HUES6 (cell line): Measurements from ENCODE around the gene TUBGCP6.
A peak's percentile ranks its signal among the peaks of the same experiment; 100 is the strongest.

Source experiments
- H3K27ac ChIP-seq: 2 replicates; pipeline ENCODE4 v1.7.0; 2013; ENCODE audit warnings: low read depth, mild to moderate bottlenecking, low read length, inconsistent platforms
- H3K27me3 ChIP-seq: 2 replicates; pipeline ENCODE4 v1.6.1; 2013; ENCODE audit warnings: low read length; ENCODE audit not compliant: control insufficient read depth, insufficient read depth
- H3K36me3 ChIP-seq: 2 replicates; pipeline ENCODE4 v1.6.1; 2013; ENCODE audit warnings: low read length; ENCODE audit not compliant: control insufficient read depth, insufficient read depth
- H3K4me1 ChIP-seq: 2 replicates; pipeline ENCODE4 v1.6.1; 2013; ENCODE audit warnings: low read length; ENCODE audit not compliant: control insufficient read depth, insufficient read depth
- H3K4me3 ChIP-seq: 2 replicates; pipeline ENCODE4 v1.5.1; 2013; ENCODE audit warnings: low read depth, low read length
- H3K9ac ChIP-seq: one replicate; pipeline ENCODE4 v1.6.1; 2013; ENCODE audit warnings: mild to moderate bottlenecking, low read length
- H3K9me3 ChIP-seq: 2 replicates; pipeline ENCODE4 v1.6.1; 2013; ENCODE audit warnings: low read depth, low read length; ENCODE audit not compliant: control insufficient read depth, insufficient read depth

TUBGCP6 gene, protein sequence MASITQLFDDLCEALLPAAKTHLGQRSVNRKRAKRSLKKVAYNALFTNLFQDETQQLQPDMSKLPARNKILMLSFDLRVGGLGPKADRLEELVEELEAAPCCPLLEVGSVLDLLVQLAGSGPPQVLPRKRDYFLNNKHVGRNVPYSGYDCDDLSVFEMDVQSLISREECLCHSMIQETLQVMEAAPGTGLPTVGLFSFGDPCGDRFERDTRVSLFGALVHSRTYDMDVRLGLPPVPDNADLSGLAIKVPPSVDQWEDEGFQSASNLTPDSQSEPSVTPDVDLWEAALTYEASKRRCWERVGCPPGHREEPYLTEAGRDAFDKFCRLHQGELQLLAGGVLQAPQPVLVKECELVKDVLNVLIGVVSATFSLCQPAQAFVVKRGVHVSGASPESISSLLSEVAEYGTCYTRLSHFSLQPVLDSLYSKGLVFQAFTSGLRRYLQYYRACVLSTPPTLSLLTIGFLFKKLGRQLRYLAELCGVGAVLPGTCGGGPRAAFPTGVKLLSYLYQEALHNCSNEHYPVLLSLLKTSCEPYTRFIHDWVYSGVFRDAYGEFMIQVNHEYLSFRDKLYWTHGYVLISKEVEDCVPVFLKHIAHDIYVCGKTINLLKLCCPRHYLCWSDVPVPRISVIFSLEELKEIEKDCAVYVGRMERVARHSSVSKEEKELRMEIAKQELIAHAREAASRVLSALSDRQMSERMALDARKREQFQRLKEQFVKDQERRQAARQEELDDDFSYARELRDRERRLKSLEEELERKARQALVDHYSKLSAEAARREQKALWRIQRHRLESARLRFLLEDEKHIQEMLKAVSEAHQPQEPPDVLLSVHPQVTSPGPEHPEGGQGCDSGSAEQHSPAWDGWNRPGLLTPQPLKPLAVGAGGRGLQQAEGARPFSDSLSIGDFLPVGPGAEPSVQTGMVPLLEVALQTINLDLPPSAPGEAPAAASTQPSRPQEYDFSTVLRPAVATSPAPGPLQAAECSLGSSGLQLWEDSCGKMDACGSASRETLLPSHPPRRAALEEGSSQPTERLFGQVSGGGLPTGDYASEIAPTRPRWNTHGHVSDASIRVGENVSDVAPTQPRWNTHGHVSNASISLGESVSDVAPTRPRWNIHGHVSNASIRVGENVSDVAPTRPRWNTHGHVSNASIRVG (N-terminal part only)

DNA sequence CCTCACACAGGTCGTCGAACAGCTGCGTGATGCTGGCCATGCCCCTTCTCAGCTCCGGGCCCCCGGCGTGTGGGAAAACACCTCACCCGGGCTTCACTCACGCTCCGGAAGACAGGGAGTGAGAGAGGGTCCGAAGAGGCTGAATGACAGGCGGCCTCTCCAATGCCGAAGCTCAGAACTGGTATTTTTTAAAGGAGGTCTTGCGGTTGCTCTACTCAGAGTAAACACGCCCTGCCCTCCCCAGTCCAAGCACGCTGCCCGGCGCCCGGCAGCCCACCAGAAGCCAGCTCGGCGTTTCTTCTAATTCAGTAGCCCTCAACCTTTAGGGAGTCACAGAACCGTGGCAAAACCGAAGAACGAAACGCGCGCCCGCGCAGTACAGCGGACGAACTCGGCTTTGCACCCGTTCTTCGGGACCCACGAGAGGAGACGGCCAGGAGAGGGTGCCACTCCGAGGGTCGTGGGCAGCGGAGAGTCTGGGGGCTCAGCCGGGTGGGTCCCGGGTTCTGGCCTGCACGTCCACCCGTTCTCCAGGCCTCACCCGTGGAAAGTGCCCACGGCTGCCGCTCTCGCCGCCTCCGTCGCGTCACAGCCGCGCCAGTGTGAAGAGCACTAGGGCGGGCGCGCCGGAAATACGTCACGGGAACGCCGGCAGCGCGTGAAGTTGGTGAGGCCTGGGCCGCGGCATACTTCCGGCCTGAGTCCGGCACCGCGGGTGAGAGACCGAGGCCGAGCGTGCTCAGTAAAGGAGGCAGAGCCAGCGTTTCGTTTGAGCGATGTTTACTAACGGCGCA is at the start of gene TUBGCP6:
TUBGCP6 (minus strand) TSS at position 604 of the 794 bp plus-strand sequence; CDS start at position 40, 564 bp downstream.
- Histone ChIP-seq H3K4me3 (peak within 1 kb of the TSS; percentile 87), H3K4me1 (peaks cover 13% of the 10 kb centered on the region; the same call in 1 of the 2 replicates), H3K36me3 (peaks cover 18% of the 10 kb centered on the region), H3K9me3 (no peaks in the 10 kb centered on the region), H3K27me3 (no peaks in the 10 kb centered on the region), H3K9ac (peak within 1 kb of the TSS; percentile 94), H3K27ac (peak within 1 kb of the TSS; percentile 56)

DNA sequence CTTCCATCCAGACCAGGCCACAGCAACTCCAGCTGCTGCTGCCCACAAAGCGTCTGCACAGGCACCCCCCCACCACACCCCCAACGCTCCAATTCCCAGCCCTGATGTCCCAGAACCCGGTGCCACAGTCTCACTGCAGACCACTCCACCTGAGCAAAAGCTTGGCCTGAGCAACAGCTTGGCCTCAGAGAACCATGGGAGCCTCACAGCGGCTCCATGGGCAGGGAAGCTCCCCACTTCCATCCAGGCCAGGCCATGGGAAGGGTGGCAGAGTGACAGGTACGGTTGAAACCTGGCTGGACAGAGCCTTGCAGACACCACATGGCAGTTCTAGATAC is 49.5 kb upstream of the TUBGCP6 start:
- peaks cover 35% of the 10 kb centered on the region for H3K4me1 ChIP-seq
- H3K9me3 ChIP-seq, result no peaks in the 10 kb centered on the region
- peak overlapping the region; percentile 71 for H3K9ac ChIP-seq
- no peak overlapping the region for H3K4me3 ChIP-seq
- peak overlapping the region; percentile 93 for H3K27ac ChIP-seq
- peaks cover 17% of the 10 kb centered on the region for H3K36me3 ChIP-seq
- no peaks in the 10 kb centered on the region for H3K27me3 ChIP-seq

DNA sequence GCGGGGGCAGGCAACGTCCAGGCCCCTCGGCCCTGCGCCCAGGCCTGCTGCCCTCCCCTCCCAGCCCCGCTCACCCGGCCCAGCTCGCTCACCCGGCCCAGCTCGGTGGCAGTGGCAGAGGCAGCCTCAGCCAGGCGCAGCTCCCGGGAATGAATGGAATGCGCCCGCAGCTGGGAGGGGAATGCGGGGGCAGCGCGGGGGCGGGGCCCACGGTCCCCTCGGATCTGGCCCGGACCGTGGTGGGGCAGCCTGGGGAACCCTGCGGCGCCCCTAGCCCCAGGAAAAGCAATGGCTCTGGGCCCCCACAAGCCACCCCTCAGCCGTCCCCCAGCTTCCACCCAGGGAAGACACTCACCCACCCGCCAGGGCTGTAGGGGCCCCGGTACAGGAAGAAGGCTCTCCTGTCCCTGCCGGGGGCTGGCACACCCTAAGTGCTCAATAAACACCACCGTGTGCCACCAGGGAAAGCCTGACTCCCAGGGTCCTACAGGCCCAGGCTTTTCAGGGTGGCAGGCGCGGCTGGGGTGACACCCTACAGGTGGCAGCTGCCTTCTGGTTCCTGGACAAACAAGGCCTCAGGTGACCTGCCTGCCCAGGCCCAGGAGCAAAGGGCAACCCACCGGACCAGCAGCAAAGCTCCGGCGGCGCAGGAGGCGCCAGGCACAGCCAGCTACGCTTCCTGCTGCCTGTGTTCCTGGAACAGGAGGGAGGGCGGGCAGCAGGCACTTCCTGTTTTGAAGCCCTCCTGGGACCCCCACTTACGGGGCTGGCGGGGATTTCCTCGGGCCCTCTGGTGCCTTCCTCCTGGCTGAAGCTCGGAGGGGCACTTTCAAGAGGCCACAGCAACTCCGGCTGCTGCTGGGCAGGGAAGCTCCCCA is 48.9 kb upstream of the TUBGCP6 start:
- Histone ChIP-seq H3K27ac (peak overlapping the region; percentile 93), H3K27me3 (no peaks in the 10 kb centered on the region), H3K9ac (peak overlapping the region; percentile 71), H3K9me3 (no peaks in the 10 kb centered on the region), H3K36me3 (peaks cover 23% of the 10 kb centered on the region), H3K4me3 (peak overlapping the region; percentile 16; the same call in 1 of the 2 replicates), H3K4me1 (peaks cover 31% of the 10 kb centered on the region)

DNA sequence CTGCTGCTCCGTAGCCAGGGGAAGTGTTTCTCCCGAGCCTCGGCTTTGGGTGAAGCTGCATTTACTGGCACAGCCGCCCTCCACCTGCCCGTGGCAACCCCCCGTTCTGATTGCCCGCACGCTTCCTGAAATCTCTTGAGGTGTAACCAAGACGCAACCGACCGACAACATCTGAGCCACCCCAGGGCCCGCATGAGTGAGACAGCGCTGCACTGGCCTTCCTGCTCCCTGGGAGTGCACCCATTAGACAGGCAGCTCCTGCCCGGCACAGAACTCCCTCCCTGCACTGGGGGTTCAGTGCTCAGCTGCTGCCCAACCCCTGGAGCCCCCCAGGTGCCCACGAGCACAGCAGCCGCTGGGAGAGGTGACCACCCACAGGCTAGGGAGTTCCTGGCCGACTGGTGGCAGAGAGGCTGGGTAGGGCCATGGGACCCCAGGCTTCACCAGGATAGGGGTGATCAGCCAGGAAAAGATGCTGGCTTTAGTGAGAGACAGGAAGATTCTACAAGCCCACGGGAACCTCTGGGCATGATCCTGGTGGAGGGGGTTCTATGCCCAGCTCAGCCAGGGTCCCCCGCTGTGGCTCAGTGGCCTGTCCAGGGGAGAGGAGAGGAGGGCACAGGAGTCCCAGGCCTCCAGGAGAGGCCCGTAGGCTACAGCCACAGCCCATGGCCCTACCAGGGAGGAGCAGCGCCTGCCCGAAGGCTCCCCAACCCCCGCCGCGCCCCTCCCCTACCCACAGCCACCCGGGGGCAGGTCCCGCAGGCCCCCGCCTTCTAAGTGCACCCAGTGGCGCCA is 48.0 kb upstream of the TUBGCP6 start:
- H3K36me3 ChIP-seq, result peaks cover 29% of the 10 kb centered on the region
- no peaks in the 10 kb centered on the region for H3K27me3 ChIP-seq
- peak overlapping the region; percentile 93; the same call in 1 of the 2 replicates for H3K27ac ChIP-seq
- no peaks in the 10 kb centered on the region for H3K9me3 ChIP-seq
- H3K9ac ChIP-seq, result peak overlapping the region; percentile 72
- peak overlapping the region; percentile 21 for H3K4me3 ChIP-seq
- H3K4me1 ChIP-seq, result peaks cover 30% of the 10 kb centered on the region

DNA sequence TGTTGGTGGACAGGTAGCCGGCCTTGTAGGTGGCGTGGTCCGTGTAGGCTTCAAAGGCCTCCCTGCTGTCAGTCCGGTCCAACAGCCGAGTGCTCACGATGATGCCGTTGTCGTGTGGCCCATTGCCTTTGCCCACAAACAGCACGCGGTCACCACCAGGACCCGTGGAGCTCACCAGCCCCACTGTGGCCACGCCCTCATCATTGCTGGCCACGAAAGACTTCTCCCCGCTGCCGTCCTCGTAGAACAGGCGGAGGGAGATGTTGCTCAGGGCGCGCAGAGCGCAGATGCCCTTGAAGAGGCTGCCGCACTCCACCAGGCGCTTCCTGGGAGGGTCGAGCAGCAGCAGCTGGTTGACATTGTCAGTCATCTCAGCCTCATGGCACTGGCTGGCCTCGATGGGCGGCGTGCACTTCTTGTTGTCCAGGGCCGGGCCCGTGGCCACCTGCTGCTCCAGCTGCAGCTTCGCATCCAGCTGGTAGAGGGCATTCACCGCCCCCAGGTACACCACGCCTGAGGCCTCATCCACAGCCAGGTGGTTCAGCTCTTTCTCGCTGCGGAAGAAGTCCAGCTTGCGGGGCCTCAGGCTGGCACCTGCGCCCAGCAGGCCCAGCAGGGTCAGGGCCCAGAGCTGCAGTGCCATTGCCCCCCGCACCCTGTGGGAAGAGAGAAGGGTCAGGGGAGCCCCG is 45.3 kb upstream of the TUBGCP6 start:
- Histone ChIP-seq H3K36me3 (peaks cover 50% of the 10 kb centered on the region), H3K4me3 (no peak overlapping the region), H3K4me1 (peaks cover 22% of the 10 kb centered on the region), H3K27me3 (no peaks in the 10 kb centered on the region), H3K9ac (no peak overlapping the region), H3K9me3 (no peaks in the 10 kb centered on the region), H3K27ac (no peak overlapping the region)

DNA sequence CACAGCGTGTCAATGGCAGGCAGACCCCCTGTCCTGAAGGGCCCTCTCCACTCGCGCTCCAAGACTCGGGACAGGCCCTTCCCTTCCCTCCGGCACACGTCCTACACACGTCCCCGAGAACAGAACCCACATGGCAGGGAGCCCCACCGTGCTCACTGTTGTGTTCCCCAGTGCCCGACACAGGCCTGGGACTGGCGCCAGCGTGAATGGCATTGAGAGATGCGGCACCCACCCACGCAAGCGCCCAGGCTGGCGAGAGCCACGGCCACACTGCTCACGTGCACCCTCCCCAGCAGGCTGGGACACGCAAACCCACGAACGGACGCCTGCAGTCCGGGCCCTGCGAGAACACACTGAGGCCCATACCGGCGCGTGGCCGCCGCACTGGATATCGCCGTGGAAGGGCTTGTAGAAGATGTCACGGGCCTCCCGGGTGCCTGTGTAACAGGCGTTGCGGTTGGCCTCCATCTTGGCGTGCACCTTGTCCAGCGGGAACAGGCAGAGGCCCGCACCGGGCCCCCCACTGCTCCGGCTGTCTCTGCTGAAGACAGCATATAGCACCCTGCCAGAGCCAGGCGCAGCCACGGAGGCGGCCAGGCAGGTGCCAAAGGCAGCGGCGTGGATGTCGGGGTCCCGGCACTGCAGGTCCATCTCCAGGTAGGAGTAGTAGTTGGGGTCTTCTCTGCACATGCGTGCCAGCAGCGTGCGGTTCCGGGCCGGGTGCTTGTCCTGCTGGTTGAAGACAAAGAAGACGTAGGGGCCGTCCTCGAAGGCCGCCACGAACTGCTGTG is 44.5 kb upstream of the TUBGCP6 start:
- no peak overlapping the region for H3K27ac ChIP-seq
- H3K9me3 ChIP-seq, result no peaks in the 10 kb centered on the region
- peaks cover 18% of the 10 kb centered on the region for H3K4me1 ChIP-seq
- H3K36me3 ChIP-seq, result peaks cover 53% of the 10 kb centered on the region
- H3K4me3 ChIP-seq, result no peak overlapping the region
- no peak overlapping the region for H3K9ac ChIP-seq
- H3K27me3 ChIP-seq, result no peaks in the 10 kb centered on the region

DNA sequence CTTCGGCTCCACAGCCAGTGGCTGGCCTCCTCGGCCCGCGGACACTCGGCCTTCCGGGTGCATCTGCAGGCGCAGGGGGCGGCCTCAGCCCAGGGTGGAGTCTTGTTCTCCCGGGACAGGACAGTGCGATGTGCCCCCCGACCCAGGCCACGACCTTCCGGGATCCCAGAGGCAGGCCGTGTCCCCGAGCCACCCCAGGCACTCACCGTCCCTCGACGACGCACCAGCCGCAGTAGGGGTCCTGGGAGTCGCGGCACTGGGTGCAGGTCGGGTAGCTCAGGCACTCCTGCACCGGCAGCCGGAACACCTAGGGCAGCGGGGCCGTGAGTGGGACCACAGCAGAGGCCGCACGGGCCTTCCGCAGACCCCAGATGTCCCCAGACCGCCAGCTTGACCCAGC is 42.9 kb upstream of the TUBGCP6 start:
- Histone ChIP-seq H3K9me3 (no peaks in the 10 kb centered on the region), H3K27me3 (no peaks in the 10 kb centered on the region), H3K4me1 (peaks cover 5% of the 10 kb centered on the region), H3K4me3 (no peak overlapping the region), H3K36me3 (peaks cover 64% of the 10 kb centered on the region), H3K9ac (no peak overlapping the region), H3K27ac (no peak overlapping the region)

DNA sequence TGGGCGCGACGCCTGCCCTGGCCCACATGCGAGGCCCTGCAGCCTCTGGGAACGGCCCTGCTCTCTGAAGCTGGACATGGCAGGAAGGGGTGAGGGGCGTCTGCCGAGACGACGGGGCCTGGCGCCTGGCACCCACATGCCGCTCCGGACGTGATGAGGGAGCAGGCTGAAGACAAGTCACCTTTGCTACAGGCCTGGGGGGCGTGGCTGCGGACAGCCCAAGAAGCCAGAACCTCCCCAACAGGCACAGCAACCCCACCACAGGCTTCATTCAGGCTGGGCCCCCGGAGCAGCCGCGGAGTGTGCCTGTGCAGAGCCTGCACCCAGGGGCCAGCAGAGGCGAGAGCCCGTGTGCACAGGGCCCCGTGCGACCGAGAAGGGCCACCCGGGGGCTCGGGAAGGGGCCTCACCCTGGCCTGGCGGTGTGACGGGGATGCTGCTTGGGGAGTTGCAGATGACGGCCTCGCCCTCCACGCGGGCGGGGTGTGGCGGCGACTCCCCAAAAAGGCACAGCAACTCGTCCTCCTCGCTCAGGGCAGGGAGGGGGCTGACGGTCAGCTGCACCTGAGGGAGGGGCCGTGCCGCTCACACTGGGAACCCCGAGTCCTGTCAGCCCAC is 42.0 kb upstream of the TUBGCP6 start:
- Histone ChIP-seq H3K9ac (no peak overlapping the region), H3K36me3 (peaks cover 73% of the 10 kb centered on the region), H3K27me3 (no peaks in the 10 kb centered on the region), H3K9me3 (no peaks in the 10 kb centered on the region), H3K4me1 (no peaks in the 10 kb centered on the region), H3K4me3 (no peak overlapping the region), H3K27ac (no peak overlapping the region)
